ENCODE data around the gene ITGB3.

DNA sequence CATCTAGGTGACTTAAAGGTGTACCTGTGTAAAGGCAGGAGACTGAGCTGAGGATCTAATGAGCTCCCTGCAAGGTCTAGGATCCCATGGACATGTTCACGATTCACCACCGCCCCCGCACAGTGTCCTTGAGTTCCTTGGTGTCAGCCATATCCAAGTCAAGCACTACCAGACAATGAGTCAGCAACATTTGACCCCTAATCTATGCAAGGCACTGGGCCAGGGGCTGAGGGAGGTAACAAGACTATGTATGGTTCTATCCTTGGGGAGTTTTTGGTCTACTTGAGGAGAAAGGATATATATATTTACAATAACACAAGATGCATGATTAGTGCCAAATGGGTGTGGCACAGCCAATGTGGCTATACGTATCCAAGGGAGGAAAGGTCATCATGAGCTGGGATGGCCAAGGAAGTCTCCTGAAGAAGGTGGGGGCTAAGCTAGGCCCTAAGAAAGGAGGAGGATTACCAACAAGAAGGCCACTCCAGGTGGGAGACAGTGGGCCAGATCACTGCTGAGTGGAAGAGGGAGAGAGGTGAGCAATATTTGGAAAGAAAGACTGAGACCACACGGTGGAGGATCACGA, 35.0 kb downstream of the ITGB3 start:
- TF ChIP-seq, protein P1, sequence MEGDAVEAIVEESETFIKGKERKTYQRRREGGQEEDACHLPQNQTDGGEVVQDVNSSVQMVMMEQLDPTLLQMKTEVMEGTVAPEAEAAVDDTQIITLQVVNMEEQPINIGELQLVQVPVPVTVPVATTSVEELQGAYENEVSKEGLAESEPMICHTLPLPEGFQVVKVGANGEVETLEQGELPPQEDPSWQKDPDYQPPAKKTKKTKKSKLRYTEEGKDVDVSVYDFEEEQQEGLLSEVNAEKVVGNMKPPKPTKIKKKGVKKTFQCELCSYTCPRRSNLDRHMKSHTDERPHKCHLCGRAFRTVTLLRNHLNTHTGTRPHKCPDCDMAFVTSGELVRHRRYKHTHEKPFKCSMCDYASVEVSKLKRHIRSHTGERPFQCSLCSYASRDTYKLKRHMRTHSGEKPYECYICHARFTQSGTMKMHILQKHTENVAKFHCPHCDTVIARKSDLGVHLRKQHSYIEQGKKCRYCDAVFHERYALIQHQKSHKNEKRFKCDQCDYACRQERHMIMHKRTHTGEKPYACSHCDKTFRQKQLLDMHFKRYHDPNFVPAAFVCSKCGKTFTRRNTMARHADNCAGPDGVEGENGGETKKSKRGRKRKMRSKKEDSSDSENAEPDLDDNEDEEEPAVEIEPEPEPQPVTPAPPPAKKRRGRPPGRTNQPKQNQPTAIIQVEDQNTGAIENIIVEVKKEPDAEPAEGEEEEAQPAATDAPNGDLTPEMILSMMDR (IDR thresholded peaks at IDR 0.05) = no peak
- TF ChIP-seq POLR2A (IDR thresholded peaks at IDR 0.05) = no peak
